Panc1 (cell line): ENCODE measurements around the gene PTPRK.

Experiments used
- CTCF ChIP-seq: fragments of 450-650 bp; IDR thresholded peaks from 2 replicates; pipeline ENCODE4 v1.5.1; 2017; ENCODE audit warnings: mild to moderate bottlenecking
- POLR2AphosphoS5 ChIP-seq: IDR thresholded peaks from 2 replicates; pipeline ENCODE4 v1.6.1; 2012; ENCODE audit warnings: mild to moderate bottlenecking, low read depth, low read length, moderate library complexity
- REST ChIP-seq, 2 experiments: IDR thresholded peaks; 2 replicates each; pipeline ENCODE4 v1.6.1; 2011 to 2012; ENCODE audit warnings: low read depth in 2 of 2, control low read depth in 1 of 2, low read length in 1 of 2, mild to moderate bottlenecking in 1 of 2, moderate library complexity in 1 of 2; ENCODE audit not compliant: insufficient read depth in 1 of 2
- SIN3A ChIP-seq: IDR thresholded peaks from 2 replicates; pipeline ENCODE4 v1.6.1; 2012; ENCODE audit warnings: low read depth, mild to moderate bottlenecking, low read length, moderate library complexity, borderline replicate concordance; ENCODE audit not compliant: insufficient read depth
- TCF7L2 ChIP-seq: IDR thresholded peaks from 2 replicates; pipeline ENCODE4 v1.6.1; 2011; ENCODE audit warnings: mild to moderate bottlenecking, low read depth, low read length, inconsistent platforms

GRCh38 chr6:128070406-128070805, 450.0 kb downstream of the PTPRK start:
- TF ChIP-seq POLR2AphosphoS5 (no peak), CTCF (no peak), TCF7L2 (no peak), REST (IDR thresholded peaks at IDR 0.05; ENCODE audit: insufficient read depth in 1 of 2, low read depth in 2 of 2, low read length in 1 of 2) (no peak), SIN3A (no peak)
